Suprapubic skin (tissue), 4 donors: ENCODE measurements around the gene DNAJB5.
"Not testable (repeated sequence)": the region's sequence is repeated elsewhere in the genome, so short reads cannot be mapped to it uniquely, and the experiment has no call there.

ENCODE experiments used
- EP300 ChIP-seq: sonication (generic); formaldehyde crosslinking; IDR thresholded peaks from one replicate; pipeline ENCODE4 v1.6.1; 2017; ENCODE audit warnings: antibody characterized with exemption
- POLR2A ChIP-seq, 2 donors: fragments of 450-650 bp; IDR thresholded peaks; one replicate each; pipeline ENCODE4 v1.6.1; 2017; ENCODE audit warnings: antibody characterized with exemption in 2 of 2, mild to moderate bottlenecking in 2 of 2, moderate library complexity in 2 of 2
- POLR2AphosphoS5 ChIP-seq, 3 donors: sonication (generic); formaldehyde crosslinking; IDR thresholded peaks; one replicate each; pipeline ENCODE4 v1.6.1; 2017; ENCODE audit warnings: antibody characterized with exemption in 3 of 3
- TF ChIP-seq, protein P1 (sequence below), 2 donors: fragments of 200-600 bp in 1 of 2; fragments of 450-650 bp in 1 of 2; sonication (generic) in 1 of 2; IDR thresholded peaks; one replicate each; pipeline ENCODE4 v1.5.1; 2016 to 2019; ENCODE audit warnings: antibody characterized with exemption in 2 of 2, mild to moderate bottlenecking in 1 of 2, moderate library complexity in 1 of 2

GRCh38 chr9:34939989-34940388 lies 49.6 kb upstream of the DNAJB5 start:
- TF ChIP-seq EP300; POLR2AphosphoS5 (IDR thresholded peaks at IDR 0.05); POLR2A (IDR thresholded peaks at IDR 0.05): not testable (repeated sequence)
- TF ChIP-seq, protein P1, sequence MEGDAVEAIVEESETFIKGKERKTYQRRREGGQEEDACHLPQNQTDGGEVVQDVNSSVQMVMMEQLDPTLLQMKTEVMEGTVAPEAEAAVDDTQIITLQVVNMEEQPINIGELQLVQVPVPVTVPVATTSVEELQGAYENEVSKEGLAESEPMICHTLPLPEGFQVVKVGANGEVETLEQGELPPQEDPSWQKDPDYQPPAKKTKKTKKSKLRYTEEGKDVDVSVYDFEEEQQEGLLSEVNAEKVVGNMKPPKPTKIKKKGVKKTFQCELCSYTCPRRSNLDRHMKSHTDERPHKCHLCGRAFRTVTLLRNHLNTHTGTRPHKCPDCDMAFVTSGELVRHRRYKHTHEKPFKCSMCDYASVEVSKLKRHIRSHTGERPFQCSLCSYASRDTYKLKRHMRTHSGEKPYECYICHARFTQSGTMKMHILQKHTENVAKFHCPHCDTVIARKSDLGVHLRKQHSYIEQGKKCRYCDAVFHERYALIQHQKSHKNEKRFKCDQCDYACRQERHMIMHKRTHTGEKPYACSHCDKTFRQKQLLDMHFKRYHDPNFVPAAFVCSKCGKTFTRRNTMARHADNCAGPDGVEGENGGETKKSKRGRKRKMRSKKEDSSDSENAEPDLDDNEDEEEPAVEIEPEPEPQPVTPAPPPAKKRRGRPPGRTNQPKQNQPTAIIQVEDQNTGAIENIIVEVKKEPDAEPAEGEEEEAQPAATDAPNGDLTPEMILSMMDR (IDR thresholded peaks at IDR 0.05): not testable (repeated sequence)
